Peyer's patch (tissue), 4 donors: ENCODE results near the gene FAM185A.

Experiments
- CTCF ChIP-seq, 6 experiments: fragments of 450-650 bp in 4 of 6; fragments of 200-600 bp in 2 of 6; sonication (generic) in 1 of 6; IDR thresholded peaks; one replicate each; pipeline ENCODE4 v1.5.1; 2017 to 2019; ENCODE audit warnings: antibody characterized with exemption in 6 of 6, mild to moderate bottlenecking in 3 of 6, moderate library complexity in 1 of 6
- POLR2A ChIP-seq, 2 donors: fragments of 450-650 bp; IDR thresholded peaks; one replicate each; pipeline ENCODE4 v1.5.1; 2017; ENCODE audit warnings: antibody characterized with exemption in 2 of 2, mild to moderate bottlenecking in 2 of 2, moderate library complexity in 2 of 2

GRCh38 chr7:102840404-102840803 lies 91.6 kb downstream of the FAM185A start:
- no peak for TF ChIP-seq CTCF (IDR thresholded peaks at IDR 0.05)
- no peak for TF ChIP-seq POLR2A (IDR thresholded peaks at IDR 0.05)
